Activated naive CD4-positive, alpha-beta T cell treated with anti-CD3 and anti-CD28 coated beads for 36 hours (primary cell): ENCODE measurements around the gene ERC1. TPM values are rescaled to one million over a fixed set of nuclear protein-coding genes. Genes with fewer than 3 reads are reported as not detected.
"Not testable (repeated sequence)": the region's sequence is repeated elsewhere in the genome, so short reads cannot be mapped to it uniquely, and the experiment has no call there.

Source experiments
- CTCF ChIA-PET: fragments of 350-600 bp; sonication (Branson Sonifier 250); formaldehyde crosslinking; loops from one replicate; lab custom pipeline; 2021; ENCODE audit warnings: antibody characterized with exemption; lab: Charles Lee
- DNase-seq: peaks from one replicate; pipeline ENCODE4 v3.0.0-alpha.2; 2020
- H3K27ac Mint-ChIP-seq: one replicate; pipeline ENCODE4 v1.8.0; 2021; ENCODE audit warnings: mild to moderate bottlenecking, mixed read lengths
- H3K27me3 Mint-ChIP-seq: one replicate; pipeline ENCODE4 v1.8.0; 2021; ENCODE audit warnings: low read depth, mixed read lengths
- H3K36me3 Mint-ChIP-seq: one replicate; pipeline ENCODE4 v1.8.0; 2021; ENCODE audit warnings: low read depth, mixed read lengths
- H3K4me1 Mint-ChIP-seq: one replicate; pipeline ENCODE4 v1.8.0; 2021; ENCODE audit warnings: low read depth, mixed read lengths
- H3K4me3 Mint-ChIP-seq: one replicate; pipeline ENCODE4 v1.8.0; 2021; ENCODE audit warnings: mild to moderate bottlenecking, moderate library complexity, mixed read lengths
- H3K9me3 Mint-ChIP-seq: one replicate; pipeline ENCODE4 v1.8.0; 2021; ENCODE audit warnings: mixed read lengths
- intact Hi-C: fragments of 100-400 bp; cut with micrococcal nuclease; formaldehyde crosslinking; loops from one replicate; pipeline ENCODE4 v1.15.1; 2023
- total RNA-seq, 2 experiments: library from RNA; stranded (reverse); gene quantifications; one replicate each; pipeline ENCODE4 v1.2.3, GENCODE V29; 2021

Gene ERC1
- total RNA-seq, 2 experiments from 2014 or later: 17.4 to 20.7 TPM

- H3K4me3 Mint-ChIP-seq: no peak overlapping the region
- H3K27me3 Mint-ChIP-seq: no peaks in the 10 kb centered on the region
- H3K9me3 Mint-ChIP-seq: no peaks in the 10 kb centered on the region
- no peaks in the 10 kb centered on the region for H3K36me3 Mint-ChIP-seq
- CTCF ChIA-PET: no interaction called here
- intact Hi-C loops: no loop called here
- no peaks in the 10 kb centered on the region for H3K4me1 Mint-ChIP-seq
- DNase-seq: no peak
- no peak overlapping the region for H3K27ac Mint-ChIP-seq
These were observed 359.3 kb downstream of the ERC1 start for GRCh38 chr12:1350055-1350933.

DNA sequence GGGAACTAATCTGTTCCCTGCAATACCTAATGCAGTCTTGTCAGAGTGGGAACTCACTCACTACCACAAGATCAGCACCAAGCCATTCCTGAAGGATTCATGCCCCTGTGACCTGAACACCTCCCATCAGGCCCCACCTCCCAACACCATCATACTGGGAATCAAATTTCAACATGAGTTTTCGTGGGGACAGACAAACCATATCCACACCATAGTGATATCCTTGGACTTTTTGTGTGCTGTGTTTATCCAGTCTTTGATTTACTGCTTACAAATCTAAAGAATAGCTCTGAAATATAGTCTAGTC, 359.9 kb downstream of the ERC1 start:
- CTCF ChIA-PET: no interaction called here
- H3K27ac Mint-ChIP-seq: no peak overlapping the region
- intact Hi-C loops: no loop called here
- H3K4me1 Mint-ChIP-seq: no peaks in the 10 kb centered on the region
- no peak for DNase-seq
- no peak overlapping the region for H3K4me3 Mint-ChIP-seq
- no peaks in the 10 kb centered on the region for H3K27me3 Mint-ChIP-seq
- H3K36me3 Mint-ChIP-seq: no peaks in the 10 kb centered on the region
- H3K9me3 Mint-ChIP-seq: no peaks in the 10 kb centered on the region

GRCh38 chr12:1351926-1352325, 360.9 kb downstream of the ERC1 start:
- Mint-ChIP-seq H3K27ac (no peak overlapping the region), H3K4me3 (no peak overlapping the region), H3K4me1 (no peaks in the 10 kb centered on the region), H3K9me3 (no peaks in the 10 kb centered on the region), H3K36me3 (no peaks in the 10 kb centered on the region), H3K27me3 (no peaks in the 10 kb centered on the region)
- CTCF ChIA-PET: interaction anchor here (0.6 to 0.9 kb wide), 2 partner anchors 9 to 250 kb away, joined by 3 to 4 read pairs; no protein-coding TSS in a partner anchor
- DNase-seq: no peak
- intact Hi-C loops: no loop called here

DNA sequence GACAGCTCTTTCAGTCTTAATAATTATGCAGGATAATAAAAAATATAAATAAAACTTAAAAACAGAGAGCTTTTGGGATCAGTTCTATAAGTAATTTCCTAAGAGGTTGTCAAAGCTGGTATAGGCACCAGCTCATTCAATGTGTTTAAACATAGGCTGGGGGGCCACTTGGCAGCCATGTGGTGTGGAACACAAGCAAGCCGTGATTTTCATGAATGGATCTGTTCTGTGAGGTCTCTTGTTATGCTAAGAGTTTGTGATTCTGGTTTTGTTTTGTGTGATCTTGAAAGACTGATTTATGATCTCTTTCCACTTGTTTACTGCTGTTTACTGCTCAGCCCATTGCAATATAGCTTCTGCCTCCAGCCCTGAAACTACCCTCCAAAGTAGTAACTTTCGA, 362.4 kb downstream of the ERC1 start:
- no peak for DNase-seq
- H3K27ac Mint-ChIP-seq: no peak overlapping the region
- H3K4me1 Mint-ChIP-seq: no peaks in the 10 kb centered on the region
- CTCF ChIA-PET: interaction anchor here (0.6 kb wide), 1 partner anchor 20 kb away, joined by 5 read pairs; no protein-coding TSS in a partner anchor
- H3K36me3 Mint-ChIP-seq: no peaks in the 10 kb centered on the region
- H3K4me3 Mint-ChIP-seq: no peak overlapping the region
- no peaks in the 10 kb centered on the region for H3K9me3 Mint-ChIP-seq
- intact Hi-C loops: no loop called here
- H3K27me3 Mint-ChIP-seq: no peaks in the 10 kb centered on the region

- no peak for DNase-seq
- intact Hi-C loops: no loop called here
- H3K9me3 Mint-ChIP-seq: no peaks in the 10 kb centered on the region
- CTCF ChIA-PET: no interaction called here
- no peak overlapping the region for H3K27ac Mint-ChIP-seq
- no peaks in the 10 kb centered on the region for H3K27me3 Mint-ChIP-seq
- no peak overlapping the region for H3K4me3 Mint-ChIP-seq
- no peaks in the 10 kb centered on the region for H3K36me3 Mint-ChIP-seq
- H3K4me1 Mint-ChIP-seq: no peaks in the 10 kb centered on the region
These were observed 364.4 kb downstream of the ERC1 start for GRCh38 chr12:1355396-1355795.

GRCh38 chr12:1355871-1356270, 364.8 kb downstream of the ERC1 start:
- H3K36me3 Mint-ChIP-seq, H3K4me1 Mint-ChIP-seq, intact Hi-C loops, H3K4me3 Mint-ChIP-seq, H3K9me3 Mint-ChIP-seq, H3K27me3 Mint-ChIP-seq, CTCF ChIA-PET, DNase-seq, H3K27ac Mint-ChIP-seq: not testable (repeated sequence)

DNA sequence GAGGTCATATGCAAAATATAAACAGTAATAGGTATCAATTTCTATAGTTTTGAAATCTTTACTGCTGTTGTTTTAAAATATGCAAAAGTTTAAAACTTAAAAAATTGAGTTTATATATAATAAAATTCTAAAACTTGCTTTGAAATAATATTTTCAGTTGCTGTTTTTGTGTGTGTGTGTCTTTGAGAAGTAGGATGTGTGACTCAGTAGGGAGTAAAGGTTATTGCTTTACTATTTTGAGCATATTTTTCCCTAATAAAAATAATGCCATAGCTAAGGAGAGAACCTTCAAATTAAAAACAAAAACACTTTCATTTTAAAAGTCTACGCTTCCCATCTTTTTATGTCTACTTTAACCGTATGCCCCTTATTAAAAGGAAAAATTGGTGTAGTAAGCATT, 365.3 kb downstream of the ERC1 start:
- Mint-ChIP-seq H3K27me3 (no peaks in the 10 kb centered on the region), H3K36me3 (no peaks in the 10 kb centered on the region), H3K4me1 (no peaks in the 10 kb centered on the region), H3K27ac (no peak overlapping the region), H3K4me3 (no peak overlapping the region), H3K9me3 (no peaks in the 10 kb centered on the region)
- intact Hi-C loops: no loop called here
- no peak for DNase-seq
- CTCF ChIA-PET: interaction anchor here (1.6 kb wide), 1 partner anchor 238 kb away, joined by 7 read pairs; no protein-coding TSS in a partner anchor

- no peak for DNase-seq
- intact Hi-C loops: no loop called here
- CTCF ChIA-PET: interaction anchor here (1.6 kb wide), 1 partner anchor 239 kb away, joined by 7 read pairs; no protein-coding TSS in a partner anchor
These were observed 366.1 kb downstream of the ERC1 start for GRCh38 chr12:1357171-1357570.

DNA sequence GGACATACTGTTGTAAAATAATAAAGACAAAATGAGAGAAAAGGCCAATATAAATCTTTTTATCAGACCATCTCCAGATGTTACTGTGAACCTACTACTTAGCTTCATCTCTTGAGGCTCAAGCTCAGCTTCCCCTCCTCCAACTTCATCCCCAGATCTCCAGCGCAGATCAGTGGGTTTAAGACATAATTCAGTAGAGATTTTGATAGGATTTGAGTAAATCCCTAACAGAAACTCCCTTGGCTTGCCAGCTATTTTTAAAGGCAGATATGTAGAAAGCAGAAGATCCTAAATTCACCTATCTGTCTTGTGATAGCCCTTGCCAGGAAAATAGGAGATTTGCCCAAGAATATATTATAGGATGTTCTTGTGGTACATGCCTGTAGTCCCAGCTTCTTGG, 366.7 kb downstream of the ERC1 start:
- H3K36me3 Mint-ChIP-seq: peaks cover 3% of the 10 kb centered on the region
- H3K9me3 Mint-ChIP-seq: no peaks in the 10 kb centered on the region
- CTCF ChIA-PET: interaction anchor here (1.6 kb wide), 1 partner anchor 240 kb away, joined by 7 read pairs; no protein-coding TSS in a partner anchor
- no peak overlapping the region for H3K4me3 Mint-ChIP-seq
- DNase-seq: no peak
- H3K4me1 Mint-ChIP-seq: no peaks in the 10 kb centered on the region
- H3K27me3 Mint-ChIP-seq: no peaks in the 10 kb centered on the region
- H3K27ac Mint-ChIP-seq: no peak overlapping the region
- intact Hi-C loops: no loop called here

More at GRCh38 chr12:1357171-1357570, 366.1 kb downstream of the ERC1 start:
- Mint-ChIP-seq H3K27ac (no peak overlapping the region), H3K4me1 (no peaks in the 10 kb centered on the region), H3K4me3 (no peak overlapping the region), H3K9me3 (no peaks in the 10 kb centered on the region), H3K27me3 (no peaks in the 10 kb centered on the region), H3K36me3 (no peaks in the 10 kb centered on the region)

DNA sequence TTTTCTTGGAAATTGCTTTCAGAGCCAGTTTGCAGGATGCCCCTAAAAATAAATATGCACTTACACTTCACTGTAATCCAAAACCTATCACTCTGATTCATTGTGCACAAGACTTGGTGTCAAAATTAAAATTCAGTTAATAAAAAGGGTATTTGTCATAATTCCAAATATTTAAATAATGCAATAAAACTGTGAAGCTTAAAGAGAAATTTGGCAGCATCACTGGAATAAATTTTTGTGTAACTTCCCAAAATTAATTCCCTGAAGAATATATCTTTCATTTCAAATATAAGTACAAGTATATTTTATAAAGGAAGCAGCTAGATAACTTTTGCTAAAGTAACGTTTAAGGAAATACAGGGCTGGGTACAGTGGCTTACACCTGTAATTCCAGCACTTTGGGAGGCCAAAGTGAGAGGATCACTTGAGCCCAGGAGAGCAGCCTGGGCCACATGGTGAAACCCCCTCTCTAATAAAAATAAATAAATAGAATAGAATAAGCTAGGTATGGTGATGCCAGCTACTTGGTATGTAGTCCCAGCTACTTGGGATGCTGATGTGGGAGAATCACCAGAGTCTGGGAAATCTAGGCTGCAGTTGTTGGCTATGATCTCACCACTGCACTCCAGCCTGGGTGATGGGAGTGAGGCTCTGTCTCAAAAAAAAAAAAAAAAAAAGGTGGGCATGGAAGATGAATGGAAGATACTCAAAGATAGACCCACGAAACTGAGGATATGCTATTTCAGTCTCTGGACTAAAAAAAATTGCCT, 369.6 kb downstream of the ERC1 start:
- Mint-ChIP-seq H3K36me3 (peaks cover 3% of the 10 kb centered on the region), H3K9me3 (no peaks in the 10 kb centered on the region), H3K27ac (no peak overlapping the region), H3K4me1 (no peaks in the 10 kb centered on the region), H3K4me3 (no peak overlapping the region), H3K27me3 (no peaks in the 10 kb centered on the region)
- CTCF ChIA-PET: interaction anchor here (0.5 to 1.4 kb wide), 4 partner anchors 10 to 243 kb away, joined by 3 to 5 read pairs (median 3); no protein-coding TSS in a partner anchor
- intact Hi-C loops: no loop called here
- no peak for DNase-seq

GRCh38 chr12:1362143-1362662, 371.2 kb downstream of the ERC1 start:
- Mint-ChIP-seq H3K36me3 (peaks cover 3% of the 10 kb centered on the region), H3K4me1 (no peaks in the 10 kb centered on the region), H3K9me3 (no peaks in the 10 kb centered on the region), H3K27ac (no peak overlapping the region), H3K4me3 (no peak overlapping the region), H3K27me3 (no peaks in the 10 kb centered on the region)
- CTCF ChIA-PET: interaction anchor here (1.2 kb wide), 1 partner anchor 18 kb away, joined by 3 read pairs; no protein-coding TSS in a partner anchor
- intact Hi-C loops: no loop called here
- DNase-seq: no peak

DNA sequence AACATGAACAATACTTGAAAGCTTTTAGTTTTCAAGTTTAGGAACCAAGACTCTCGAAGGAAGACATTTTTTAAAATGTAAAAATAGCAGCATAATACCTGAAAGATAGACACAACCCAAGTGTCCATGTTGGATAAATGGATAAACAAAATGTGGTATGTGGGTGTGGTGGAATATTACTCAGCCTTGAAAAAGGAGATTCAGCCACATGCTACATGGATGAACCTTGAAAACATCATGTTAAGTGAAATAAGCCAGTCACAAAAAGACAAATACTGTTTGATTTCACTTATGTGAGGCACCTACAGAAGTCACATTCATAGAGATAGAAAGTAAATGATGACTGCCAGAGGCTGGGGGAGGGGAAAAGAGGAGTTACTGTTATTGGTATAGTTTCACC, 374.7 kb downstream of the ERC1 start:
- no peak for DNase-seq
- Mint-ChIP-seq H3K27ac (no peak overlapping the region), H3K9me3 (no peaks in the 10 kb centered on the region), H3K27me3 (no peaks in the 10 kb centered on the region), H3K36me3 (peaks cover 3% of the 10 kb centered on the region), H3K4me3 (no peak overlapping the region), H3K4me1 (peaks cover 4% of the 10 kb centered on the region)
- CTCF ChIA-PET: no interaction called here
- intact Hi-C loops: no loop called here
